ENCODE results near the gene CPXM1. TPM values are rescaled to one million over a fixed set of nuclear protein-coding genes. Genes with fewer than 3 reads are reported as not detected.
"Not testable (repeated sequence)": the region's sequence is repeated elsewhere in the genome, so short reads cannot be mapped to it uniquely, and the experiment has no call there.

CPXM1 gene
- total and polyA plus RNA-seq, 2 experiments from 2014 or later: 0.08 TPM; not detected in 1

DNA sequence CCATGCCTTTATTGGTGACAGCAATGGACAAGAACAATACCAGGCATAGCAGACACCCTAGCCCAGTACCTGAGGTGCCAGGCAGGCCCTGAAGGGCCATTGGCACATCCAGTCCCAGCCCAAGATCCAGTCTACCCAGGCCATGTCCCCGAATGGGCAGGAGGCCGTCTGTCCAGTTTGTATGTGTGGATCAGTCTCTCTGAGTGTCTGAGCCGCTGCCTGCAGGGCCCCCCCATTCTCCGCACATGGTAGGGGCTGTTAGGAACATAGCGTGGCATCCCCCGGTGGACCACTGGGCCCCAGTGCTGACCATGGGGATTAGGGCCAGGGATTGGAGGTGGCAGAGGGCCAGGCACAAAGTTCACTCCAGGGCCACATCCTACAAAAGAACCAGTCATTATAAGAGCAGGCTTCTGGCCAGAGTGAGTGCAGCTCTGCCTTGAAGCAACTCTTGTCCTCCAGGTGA is 34.9 kb upstream of the CPXM1 start:
- no peak overlapping the region for H3K4me2 ChIP-seq (ENCODE audit: unreplicated experiment)
- no peaks in the 10 kb centered on the region for H3K36me3 ChIP-seq (ENCODE audit: low read depth)
- H3K27ac ChIP-seq: no peak overlapping the region
- peaks cover 10% of the 10 kb centered on the region; the same call in 1 of the 2 replicates for H3K79me2 ChIP-seq (ENCODE audit: insufficient read depth)
- in situ Hi-C loops (cut with MboI): no loop called here
- no peak for DNase-seq
- H3K4me1 ChIP-seq (ENCODE audit: insufficient read depth): peaks cover 9% of the 10 kb centered on the region; the same call in 1 of the 2 replicates
- H3K4me3 ChIP-seq: no peak overlapping the region
- H2AFZ ChIP-seq: no peak overlapping the region
- H3K9ac ChIP-seq: no peak overlapping the region
- H3F3A ChIP-seq (ENCODE audit: insufficient read depth): peaks cover 19% of the 10 kb centered on the region
- WGBS, 2 experiments (ENCODE audit: low coverage in 1 of 2, low lambda C conversion rate in 2 of 2, missing lambda C conversion rate in 2 of 2): 88 to 92% methylated on average over 6 of the region's 6 CpGs
- no peaks in the 10 kb centered on the region for H3K27me3 ChIP-seq (replicated peaks; ENCODE audit: insufficient read depth)
- H3K9me2 ChIP-seq (ENCODE audit: insufficient read depth): no peaks in the 10 kb centered on the region
- no peaks in the 10 kb centered on the region for H3K9me3 ChIP-seq (ENCODE audit: low read depth)
- no peaks in the 10 kb centered on the region for H4K20me1 ChIP-seq (ENCODE audit: insufficient read depth)
- TF ChIP-seq EZH2 (IDR thresholded peaks at IDR 0.05; ENCODE audit: insufficient read depth, poor library complexity, severe bottlenecking): no peak
- no peak for TF ChIP-seq EZH2phosphoT487 (IDR thresholded peaks at IDR 0.05; ENCODE audit: insufficient read depth, low read depth)

GRCh38 chr20:2834401-2835110 is 34.1 kb upstream of the CPXM1 start:
- 94 to 95% methylated on average over 14 of the region's 14 CpGs for WGBS, 2 experiments (ENCODE audit: low coverage in 1 of 2, low lambda C conversion rate in 2 of 2, missing lambda C conversion rate in 2 of 2)

GRCh38 chr20:2833761-2834160 is 33.3 kb upstream of the CPXM1 start:
- Histone ChIP-seq H3K9ac (no peak overlapping the region), H3K27ac (no peak overlapping the region), H3K9me2 (ENCODE audit: insufficient read depth) (no peaks in the 10 kb centered on the region), H3K4me3 (no peak overlapping the region), H3F3A (ENCODE audit: insufficient read depth) (peaks cover 19% of the 10 kb centered on the region), H3K27me3 (replicated peaks; ENCODE audit: insufficient read depth) (no peaks in the 10 kb centered on the region), H4K20me1 (ENCODE audit: insufficient read depth) (no peaks in the 10 kb centered on the region), H3K36me3 (ENCODE audit: low read depth) (no peaks in the 10 kb centered on the region), H3K4me1 (ENCODE audit: insufficient read depth) (peaks cover 9% of the 10 kb centered on the region; the same call in 1 of the 2 replicates), H2AFZ (no peak overlapping the region), H3K4me2 (ENCODE audit: unreplicated experiment) (no peak overlapping the region), H3K9me3 (ENCODE audit: low read depth) (no peaks in the 10 kb centered on the region), H3K79me2 (ENCODE audit: insufficient read depth) (no peaks in the 10 kb centered on the region)
- WGBS, 2 experiments (ENCODE audit: low coverage in 1 of 2, low lambda C conversion rate in 2 of 2, missing lambda C conversion rate in 2 of 2): 96 to 98% methylated on average over 1 of the region's 1 CpG
- in situ Hi-C loops (cut with MboI): no loop called here
- no peak for DNase-seq
- TF ChIP-seq EZH2 (IDR thresholded peaks at IDR 0.05; ENCODE audit: insufficient read depth, poor library complexity, severe bottlenecking) (no peak), EZH2phosphoT487 (IDR thresholded peaks at IDR 0.05; ENCODE audit: insufficient read depth, low read depth) (no peak)

More at GRCh38 chr20:2834401-2835110, 34.1 kb upstream of the CPXM1 start:
- no peaks in the 10 kb centered on the region for H3K9me2 ChIP-seq (ENCODE audit: insufficient read depth)
- no peaks in the 10 kb centered on the region for H3K36me3 ChIP-seq (ENCODE audit: low read depth)
- H3K27ac ChIP-seq: no peak overlapping the region
- H3K27me3 ChIP-seq (replicated peaks; ENCODE audit: insufficient read depth): no peaks in the 10 kb centered on the region
- peaks cover 9% of the 10 kb centered on the region; the same call in 1 of the 2 replicates for H3K4me1 ChIP-seq (ENCODE audit: insufficient read depth)
- TF ChIP-seq EZH2phosphoT487 (IDR thresholded peaks at IDR 0.05; ENCODE audit: insufficient read depth, low read depth) (no peak), EZH2 (IDR thresholded peaks at IDR 0.05; ENCODE audit: insufficient read depth, poor library complexity, severe bottlenecking) (no peak)
- in situ Hi-C loops (cut with MboI): no loop called here
- DNase-seq: no peak
- H3F3A ChIP-seq (ENCODE audit: insufficient read depth): peaks cover 19% of the 10 kb centered on the region
- no peak overlapping the region for H2AFZ ChIP-seq
- H3K4me2 ChIP-seq (ENCODE audit: unreplicated experiment): no peak overlapping the region
- no peak overlapping the region for H3K9ac ChIP-seq
- H3K79me2 ChIP-seq (ENCODE audit: insufficient read depth): peaks cover 4% of the 10 kb centered on the region; the same call in 1 of the 2 replicates
- H4K20me1 ChIP-seq (ENCODE audit: insufficient read depth): no peaks in the 10 kb centered on the region
- no peak overlapping the region for H3K4me3 ChIP-seq
- H3K9me3 ChIP-seq (ENCODE audit: low read depth): no peaks in the 10 kb centered on the region

GRCh38 chr20:2831206-2831605 is 30.8 kb upstream of the CPXM1 start:
- H3K9me2 ChIP-seq (ENCODE audit: insufficient read depth); H3K27ac ChIP-seq; in situ Hi-C loops (cut with MboI); H2AFZ ChIP-seq; H4K20me1 ChIP-seq (ENCODE audit: insufficient read depth); H3K79me2 ChIP-seq (ENCODE audit: insufficient read depth); DNase-seq; H3K36me3 ChIP-seq (ENCODE audit: low read depth); H3K9ac ChIP-seq; H3K4me2 ChIP-seq (ENCODE audit: unreplicated experiment); H3K27me3 ChIP-seq (replicated peaks; ENCODE audit: insufficient read depth); H3K4me3 ChIP-seq; H3K4me1 ChIP-seq (ENCODE audit: insufficient read depth); H3K9me3 ChIP-seq (ENCODE audit: low read depth): not testable (repeated sequence)
- 71 to 74% methylated on average over 7 of the region's 7 CpGs for WGBS, 2 experiments (ENCODE audit: low coverage in 1 of 2, low lambda C conversion rate in 2 of 2, missing lambda C conversion rate in 2 of 2)
- peaks cover 19% of the 10 kb centered on the region for H3F3A ChIP-seq (ENCODE audit: insufficient read depth)
